Nucleus accumbens (tissue), 56 donors: ENCODE results near the gene SLC23A2.
"Not testable (repeated sequence)": the region's sequence is repeated elsewhere in the genome, so short reads cannot be mapped to it uniquely, and the experiment has no call there.

Experiments used
- DNase-seq, 56 donors: peaks; one replicate each; lab custom pipeline; 2025; lab: John Stamatoyannopoulos, UW

Gene SLC23A2

GRCh38 chr20:4883546-4883945 is 117.8 kb downstream of the SLC23A2 start:
- DNase-seq, result no peak

DNA sequence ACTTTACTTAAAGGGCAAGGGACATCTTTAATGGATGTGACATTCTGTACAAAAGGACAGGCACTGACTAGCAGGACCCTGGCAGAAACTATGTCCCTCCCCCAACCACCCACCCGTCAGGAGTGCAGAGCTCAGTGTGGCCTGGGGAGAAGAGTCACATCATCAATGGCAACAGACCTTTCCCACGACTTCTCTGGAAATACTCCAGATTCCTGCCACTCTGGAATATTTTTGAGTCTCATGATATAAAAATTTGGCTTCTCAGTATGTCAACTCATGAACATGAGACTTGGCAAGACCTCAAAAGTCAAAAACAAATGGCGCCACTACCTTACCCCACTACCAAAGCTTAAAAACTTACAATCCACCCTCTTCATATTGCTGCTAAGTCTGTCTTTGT is 118.3 kb downstream of the SLC23A2 start:
- DNase-seq, result no peak

- no peak for DNase-seq
Observed at GRCh38 chr20:4881006-4881730, 120.1 kb downstream of the SLC23A2 start.

DNA sequence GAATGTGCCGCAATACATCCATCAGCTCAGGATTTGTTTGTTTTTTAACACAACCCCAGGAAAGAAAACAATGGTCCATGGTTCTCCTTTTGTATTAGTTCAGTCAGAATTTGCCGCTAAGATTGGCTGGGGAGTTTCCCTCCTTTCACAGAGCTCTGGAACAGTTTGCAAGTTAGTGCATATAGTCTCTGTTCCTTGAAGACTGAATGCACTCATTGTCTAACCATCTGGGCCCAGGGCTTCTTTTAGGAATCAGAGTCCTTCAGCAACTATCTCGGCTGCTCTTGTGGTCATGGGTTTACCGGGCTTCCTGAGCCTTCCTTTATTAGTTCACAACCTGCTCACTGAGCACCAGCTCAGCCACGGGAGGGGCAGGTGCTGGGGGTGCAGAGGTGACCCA is 121.3 kb downstream of the SLC23A2 start:
- no peak for DNase-seq

DNA sequence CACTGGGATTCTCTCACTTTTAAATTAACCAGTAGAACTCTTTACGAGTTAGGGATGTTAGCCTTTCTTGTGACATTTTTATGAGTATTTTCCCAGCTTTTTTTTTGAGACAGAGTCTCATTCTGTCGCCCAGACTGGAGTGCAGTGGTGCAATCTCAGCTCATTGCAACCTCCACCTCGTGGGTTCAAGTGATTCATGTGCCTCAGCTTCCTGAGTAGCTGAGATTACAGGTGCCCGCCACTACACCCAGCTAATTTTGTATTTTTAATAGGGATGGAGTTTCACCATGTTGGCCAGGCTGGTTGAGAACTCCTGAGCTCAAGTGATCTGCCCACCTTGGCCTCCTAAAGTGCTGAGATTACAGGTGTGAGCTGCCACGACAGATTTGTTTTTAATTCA is 123.2 kb downstream of the SLC23A2 start:
- not testable (repeated sequence) for DNase-seq

DNA sequence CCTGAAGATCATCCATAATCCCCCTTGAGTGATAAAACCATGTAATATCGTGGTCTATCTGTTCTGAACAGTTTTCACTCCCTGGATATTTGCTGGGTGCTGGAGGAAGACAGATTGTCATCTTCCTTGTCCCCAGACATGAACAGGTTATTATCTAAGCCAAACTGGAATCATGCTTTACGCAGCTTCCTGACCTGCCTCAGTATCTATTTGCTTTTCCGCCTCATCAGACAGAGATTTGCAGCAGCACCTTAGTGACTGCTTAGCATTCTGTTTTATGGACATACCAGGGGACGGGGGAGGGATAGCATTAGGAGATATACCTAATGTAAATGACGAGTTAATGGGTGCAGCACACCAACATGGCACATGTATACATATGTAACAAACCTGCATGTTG is 124.6 kb downstream of the SLC23A2 start:
- no peak for DNase-seq

DNA sequence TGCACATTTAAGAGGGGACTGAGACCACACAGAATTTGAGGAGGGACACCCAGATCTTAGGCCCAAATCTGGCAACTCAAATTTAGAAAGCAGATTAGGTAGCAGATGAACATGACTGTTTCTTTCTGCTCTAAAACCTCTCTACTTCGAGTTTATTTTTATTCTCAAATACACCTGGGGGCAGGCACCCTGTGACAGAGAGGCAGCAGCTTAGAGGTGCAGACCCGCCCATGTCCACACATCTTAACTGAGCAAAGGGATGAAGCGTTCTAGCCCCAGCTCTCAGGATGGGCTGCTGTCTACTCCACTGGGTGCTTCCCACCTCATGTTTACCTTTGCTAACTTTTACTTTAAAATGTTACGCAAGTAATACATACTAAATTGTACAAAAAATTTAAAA is 125.0 kb downstream of the SLC23A2 start:
- DNase-seq, result no peak

GRCh38 chr20:4875578-4876067 is 125.7 kb downstream of the SLC23A2 start:
- no peak for DNase-seq

DNA sequence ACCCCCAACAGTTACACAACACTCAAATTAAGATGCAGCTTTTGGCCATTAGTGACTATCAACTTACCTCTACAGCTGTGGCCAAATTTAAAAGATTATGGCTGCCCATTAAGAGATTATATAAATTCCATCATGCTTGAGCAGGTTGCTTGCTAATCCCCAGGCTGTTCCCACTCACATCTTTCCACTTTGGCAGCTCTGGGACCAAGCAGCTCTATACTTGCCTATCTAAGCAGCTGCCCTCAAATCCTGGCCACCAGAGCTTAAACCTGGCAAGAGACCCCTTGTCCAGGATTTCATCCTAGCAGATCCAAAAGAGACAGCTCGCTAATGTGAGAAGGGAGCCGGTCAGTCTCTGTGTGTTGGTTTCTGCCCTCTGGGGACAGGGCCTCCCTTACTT is 127.9 kb downstream of the SLC23A2 start:
- DNase-seq, result no peak

DNA sequence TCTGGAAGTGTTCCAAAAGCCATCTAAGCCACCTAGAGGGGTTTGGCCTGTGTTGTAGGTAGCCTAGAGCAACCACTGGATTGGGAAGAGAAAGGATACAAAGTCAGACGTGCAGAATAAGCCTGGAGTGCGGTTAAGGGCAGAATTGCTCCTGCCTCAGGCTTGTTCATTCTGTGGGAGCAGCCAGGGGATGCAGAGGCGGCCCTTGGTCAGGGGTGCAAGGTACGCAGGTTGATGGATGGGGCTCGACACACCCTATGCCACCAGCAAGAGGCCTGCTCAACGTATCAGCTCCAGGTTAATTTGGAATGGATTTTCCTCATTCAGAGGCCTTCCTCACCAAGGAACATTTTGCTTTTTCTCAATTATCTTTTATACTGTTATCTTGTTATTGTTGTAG is 129.8 kb downstream of the SLC23A2 start:
- DNase-seq, result no peak

GRCh38 chr20:4870906-4871305 is 130.4 kb downstream of the SLC23A2 start:
- no peak for DNase-seq

GRCh38 chr20:4869290-4870193 is 131.8 kb downstream of the SLC23A2 start:
- no peak for DNase-seq

DNA sequence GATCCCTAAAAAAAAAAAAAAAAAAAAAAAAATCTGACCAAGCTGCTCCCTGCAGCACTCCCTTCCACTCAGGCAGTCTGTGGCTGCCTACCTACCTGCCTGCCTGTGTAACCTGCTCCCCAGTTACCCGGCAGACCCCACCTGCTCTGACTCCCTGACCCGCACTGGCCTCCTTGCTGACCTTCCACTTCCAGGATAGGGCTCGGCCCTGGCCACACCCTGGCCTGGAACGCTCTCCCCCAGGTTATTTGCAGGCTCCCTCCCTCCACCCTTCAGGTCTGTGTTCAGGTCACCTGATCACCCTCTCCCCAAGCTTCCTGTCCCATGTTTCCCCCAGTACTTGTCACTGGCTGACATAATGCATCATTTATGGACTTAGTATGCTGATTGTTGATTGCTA is 134.3 kb downstream of the SLC23A2 start:
- no peak for DNase-seq

GRCh38 chr20:4866429-4866828 is 134.9 kb downstream of the SLC23A2 start:
- DNase-seq, result no peak

DNA sequence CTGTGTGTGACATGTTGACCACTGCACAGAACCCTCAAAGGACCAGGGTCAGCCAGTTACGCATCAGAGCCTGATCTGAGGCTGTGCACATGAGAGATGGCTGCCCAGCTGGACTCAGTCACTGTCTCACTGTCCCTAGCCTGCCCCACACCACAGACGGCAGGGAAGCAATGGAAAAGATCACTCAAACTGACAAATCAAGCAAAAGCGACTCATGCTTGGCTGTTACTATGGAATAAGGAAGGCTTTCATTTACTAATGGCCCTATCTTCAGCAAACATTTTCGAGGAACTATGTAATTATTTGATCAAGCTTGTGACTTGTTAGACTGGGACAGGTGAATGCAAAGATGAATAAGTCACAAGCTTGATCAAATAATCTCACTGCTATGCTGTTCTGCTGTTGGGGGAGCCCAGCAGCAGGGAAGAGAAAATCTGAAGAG is 137.0 kb downstream of the SLC23A2 start:
- no peak for DNase-seq

DNA sequence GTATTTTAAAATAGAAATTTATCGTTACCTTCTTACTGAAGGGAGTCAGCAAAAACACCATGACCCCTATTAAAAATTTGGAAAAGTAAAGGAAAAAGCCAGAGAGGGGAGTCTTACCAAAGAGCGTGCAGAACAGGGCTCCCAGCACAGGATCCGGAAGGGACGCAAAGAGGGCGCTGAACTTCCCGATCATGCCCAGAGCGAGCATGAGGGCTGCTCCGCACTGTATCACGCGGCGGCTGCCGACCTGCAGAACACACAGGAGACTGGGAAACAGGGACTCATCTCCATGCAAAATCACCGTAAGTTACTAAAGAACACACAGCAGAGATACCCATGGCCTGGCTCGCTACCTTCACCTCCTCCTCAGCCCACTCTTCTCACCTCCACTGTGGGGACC is 138.6 kb downstream of the SLC23A2 start:
- DNase-seq, result no peak

GRCh38 chr20:4861961-4862360 is 139.3 kb downstream of the SLC23A2 start:
- DNase-seq, result no peak

DNA sequence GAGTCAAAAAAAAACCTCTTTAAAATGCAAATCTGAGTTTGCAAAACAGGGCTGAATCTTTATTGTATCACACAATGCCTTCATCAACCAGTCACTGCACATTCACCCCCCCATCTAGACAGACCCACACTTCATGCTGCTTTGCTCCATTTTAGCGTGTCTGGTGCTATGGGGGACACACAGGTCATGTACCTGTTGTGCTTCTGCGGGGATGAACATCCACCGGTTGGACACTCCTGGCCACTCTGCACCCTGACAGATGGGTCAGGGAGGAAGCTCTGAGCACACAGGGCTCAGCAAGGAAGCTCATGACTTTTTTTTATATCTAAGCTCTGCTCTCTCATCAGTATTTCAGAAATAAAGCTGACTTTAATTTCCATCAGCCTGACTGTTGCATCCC is 143.3 kb downstream of the SLC23A2 start:
- no peak for DNase-seq

DNA sequence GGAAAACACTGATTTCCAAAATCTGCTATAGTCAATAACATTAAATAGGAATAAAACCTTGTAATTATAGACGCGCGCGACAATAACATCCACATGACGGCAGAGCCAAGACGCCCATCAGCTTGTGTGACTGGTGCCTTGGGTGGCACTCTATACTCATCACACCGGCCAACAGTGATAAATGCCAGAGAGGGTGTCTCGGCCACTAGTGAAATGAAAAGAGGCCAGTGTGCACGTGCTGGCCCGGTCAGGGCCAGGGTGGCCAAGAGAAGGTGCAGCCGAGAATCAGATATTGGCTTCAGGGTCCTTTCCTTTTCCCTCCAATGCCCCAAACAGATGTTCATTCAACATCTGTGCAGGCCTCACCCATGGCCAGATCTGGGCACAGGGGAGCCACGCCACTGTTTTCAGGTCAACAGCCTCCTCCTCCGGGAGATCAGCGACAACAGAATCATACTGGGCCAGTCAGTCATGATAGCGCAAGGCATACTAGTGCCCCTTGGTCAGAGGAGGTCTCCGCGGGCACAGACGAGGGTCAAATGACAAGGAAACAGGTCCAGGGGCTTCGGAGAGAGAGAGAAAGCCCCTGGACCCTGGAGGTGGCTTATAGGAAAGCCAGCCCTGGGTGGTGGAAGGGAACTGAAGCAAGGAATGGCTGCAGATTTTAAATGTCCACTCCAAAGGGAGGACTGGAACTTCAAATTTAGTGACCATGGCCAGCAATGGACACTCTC is 145.1 kb downstream of the SLC23A2 start:
- DNase-seq, result no peak

DNA sequence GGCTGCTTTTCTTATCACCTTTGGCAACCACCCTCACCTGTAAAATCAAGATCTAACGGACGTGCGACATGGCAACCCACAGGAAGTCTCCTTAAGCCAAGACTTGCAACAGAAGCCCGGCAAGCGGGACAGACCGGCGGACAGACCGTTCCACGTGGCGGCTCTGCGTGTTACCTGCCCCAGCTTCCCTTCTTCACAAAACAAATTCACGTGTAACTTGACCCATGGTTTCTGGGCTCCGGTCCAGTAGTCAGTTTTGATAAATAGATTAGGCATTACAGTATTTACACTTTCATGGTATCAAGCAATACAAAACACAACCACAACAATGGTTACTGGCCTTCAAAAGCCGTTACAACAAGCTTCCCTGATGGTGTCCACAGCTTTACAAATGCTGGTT is 145.8 kb downstream of the SLC23A2 start:
- DNase-seq, result no peak

DNA sequence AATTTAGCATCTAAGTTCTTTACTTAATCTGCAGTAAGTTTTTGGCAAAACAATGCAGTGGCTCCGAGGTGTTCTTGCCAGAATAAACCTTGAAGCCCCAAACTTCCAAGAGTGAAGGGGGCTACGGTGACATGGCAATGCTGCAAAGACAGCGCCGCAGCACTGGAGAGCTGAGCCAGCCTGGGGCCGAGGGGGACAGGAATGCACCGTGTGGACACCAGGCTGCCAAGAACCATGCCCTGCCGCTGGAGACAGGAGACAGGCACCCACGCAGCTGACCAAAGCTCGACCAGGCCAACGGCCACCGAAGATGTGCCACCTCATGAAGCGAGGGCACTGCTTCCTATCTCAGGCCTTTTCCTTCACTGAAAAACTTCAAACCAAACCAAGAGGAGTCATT is 146.2 kb downstream of the SLC23A2 start:
- no peak for DNase-seq
